Esophagus squamous epithelium (tissue), 4 donors: ENCODE results near the gene FLT3LG.

Experiments
- CTCF ChIP-seq, 6 experiments: fragments of 450-650 bp in 4 of 6; fragments of 200-600 bp in 2 of 6; sonication (generic) in 2 of 6; IDR thresholded peaks; one replicate each; pipeline ENCODE4 v1.5.1; 2016 to 2019; ENCODE audit warnings: antibody characterized with exemption in 6 of 6, mild to moderate bottlenecking in 4 of 6, moderate library complexity in 4 of 6
- POLR2A ChIP-seq, 4 donors: fragments of 450-650 bp; IDR thresholded peaks; one replicate each; pipeline ENCODE4 v1.6.1; 2017; ENCODE audit warnings: antibody characterized with exemption in 4 of 4, mild to moderate bottlenecking in 4 of 4, moderate library complexity in 3 of 4

GRCh38 chr19:49475191-49475917 lies 1.3 kb downstream of the FLT3LG start:
- TF ChIP-seq CTCF (IDR thresholded peaks at IDR 0.05) (no peak), POLR2A (IDR thresholded peaks at IDR 0.05) (no peak)
